Measurements from ENCODE around the gene NCR3LG1. TPM values are rescaled to one million over a fixed set of nuclear protein-coding genes. Genes with fewer than 3 reads are reported as not detected.

NCR3LG1 gene
- total RNA-seq, 2 experiments from 2014 or later = 7.7 to 23.0 TPM

DNA sequence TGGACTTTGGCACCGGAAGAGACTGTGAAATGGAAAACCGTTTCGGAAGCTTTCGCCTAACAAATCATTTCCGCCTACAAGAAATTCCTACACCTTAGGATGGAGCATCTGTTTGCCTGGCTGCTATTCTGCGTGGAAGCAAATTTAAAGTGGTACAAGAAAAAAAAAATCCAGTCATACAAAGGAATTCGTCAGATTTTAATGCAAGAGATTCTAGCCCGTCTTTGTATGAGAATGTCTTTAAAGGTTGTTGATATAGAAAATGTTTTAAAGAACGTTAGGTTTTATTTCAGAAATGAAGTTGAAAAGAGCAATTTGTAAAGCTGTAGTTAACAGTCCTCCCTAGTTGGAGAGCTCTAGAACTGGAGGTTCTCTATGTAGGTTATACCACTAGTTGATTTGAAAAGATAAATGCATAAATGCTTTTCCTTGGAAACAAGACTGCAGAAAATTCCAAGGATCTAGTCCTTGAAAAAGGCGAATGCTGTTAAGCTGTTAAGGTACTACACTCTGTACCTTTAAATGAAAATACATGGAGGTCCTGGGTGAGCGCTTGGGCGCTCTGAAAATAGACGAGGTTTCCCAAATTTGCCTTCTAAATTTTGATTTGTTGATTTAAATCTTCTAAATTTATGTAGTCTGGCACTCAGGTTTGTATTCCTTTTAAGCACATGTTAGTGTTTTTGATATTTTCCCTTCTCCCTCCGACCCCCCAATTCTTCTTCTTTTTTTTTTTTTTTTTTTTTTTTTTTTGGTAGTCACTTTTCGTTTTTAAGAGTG is 2.4 kb downstream of the NCR3LG1 start:
- TF ChIP-seq, protein P1, sequence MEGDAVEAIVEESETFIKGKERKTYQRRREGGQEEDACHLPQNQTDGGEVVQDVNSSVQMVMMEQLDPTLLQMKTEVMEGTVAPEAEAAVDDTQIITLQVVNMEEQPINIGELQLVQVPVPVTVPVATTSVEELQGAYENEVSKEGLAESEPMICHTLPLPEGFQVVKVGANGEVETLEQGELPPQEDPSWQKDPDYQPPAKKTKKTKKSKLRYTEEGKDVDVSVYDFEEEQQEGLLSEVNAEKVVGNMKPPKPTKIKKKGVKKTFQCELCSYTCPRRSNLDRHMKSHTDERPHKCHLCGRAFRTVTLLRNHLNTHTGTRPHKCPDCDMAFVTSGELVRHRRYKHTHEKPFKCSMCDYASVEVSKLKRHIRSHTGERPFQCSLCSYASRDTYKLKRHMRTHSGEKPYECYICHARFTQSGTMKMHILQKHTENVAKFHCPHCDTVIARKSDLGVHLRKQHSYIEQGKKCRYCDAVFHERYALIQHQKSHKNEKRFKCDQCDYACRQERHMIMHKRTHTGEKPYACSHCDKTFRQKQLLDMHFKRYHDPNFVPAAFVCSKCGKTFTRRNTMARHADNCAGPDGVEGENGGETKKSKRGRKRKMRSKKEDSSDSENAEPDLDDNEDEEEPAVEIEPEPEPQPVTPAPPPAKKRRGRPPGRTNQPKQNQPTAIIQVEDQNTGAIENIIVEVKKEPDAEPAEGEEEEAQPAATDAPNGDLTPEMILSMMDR (conservative IDR thresholded peaks at IDR 0.05; ENCODE audit: low read length) = no peak
- TF ChIP-seq EZH2phosphoT487 (IDR thresholded peaks at IDR 0.05; ENCODE audit: borderline replicate concordance, low read depth, low read length) = no peak
- H4K20me1 ChIP-seq (ENCODE audit: insufficient read depth, low read length) = no peaks in the 10 kb centered on the region
- peaks cover 22% of the 10 kb centered on the region for H3K79me2 ChIP-seq (ENCODE audit: insufficient read depth, low read depth, low read length)
- H3K4me2 ChIP-seq (ENCODE audit: low read length) = peak overlapping the region; percentile 95
- no peak for DNase-seq (ENCODE audit: low spot score)
- intact Hi-C loops (cut with micrococcal nuclease; ENCODE audit: unreplicated experiment) = loop anchor here (1.0 to 2.0 kb wide), 4 partner anchors 77 to 277 kb away; partner anchors contain the start of genes NUCB2 and RPS13
- H3K9me3 ChIP-seq (ENCODE audit: low read length) = peaks cover 5% of the 10 kb centered on the region; the same call in 1 of the 2 replicates
- CTCF ChIA-PET (ENCODE audit: unreplicated experiment) = interaction anchor here (0.7 to 1.0 kb wide), 2 partner anchors 27 to 174 kb away, joined by 3 read pairs; no protein-coding TSS in a partner anchor
- peaks cover 26% of the 10 kb centered on the region for H3K4me1 ChIP-seq (ENCODE audit: insufficient read depth, low read length, poor library complexity, severe bottlenecking)
- H3K9me2 ChIP-seq (ENCODE audit: insufficient read depth, low read length) = no peaks in the 10 kb centered on the region
- POLR2A ChIA-PET = interaction anchor here (0.5 to 1.6 kb wide), 6 partner anchors 12 to 276 kb away, joined by 3 to 5 read pairs (median 4); partner anchors contain the start of gene NUCB2
- BruUV-seq (replicated peaks) = no TSS peak
- H3K4me3 ChIP-seq (ENCODE audit: low read depth, low read length, poor library complexity, severe bottlenecking) = peak overlapping the region; percentile 70
- H3K27ac ChIP-seq (ENCODE audit: low read depth, low read length, poor library complexity, severe bottlenecking) = peak overlapping the region; percentile 72
- H3K36me3 ChIP-seq (ENCODE audit: insufficient read depth, low read length) = peaks cover 23% of the 10 kb centered on the region
- peak overlapping the region; percentile 61 for H2AFZ ChIP-seq (ENCODE audit: low read length)

DNA sequence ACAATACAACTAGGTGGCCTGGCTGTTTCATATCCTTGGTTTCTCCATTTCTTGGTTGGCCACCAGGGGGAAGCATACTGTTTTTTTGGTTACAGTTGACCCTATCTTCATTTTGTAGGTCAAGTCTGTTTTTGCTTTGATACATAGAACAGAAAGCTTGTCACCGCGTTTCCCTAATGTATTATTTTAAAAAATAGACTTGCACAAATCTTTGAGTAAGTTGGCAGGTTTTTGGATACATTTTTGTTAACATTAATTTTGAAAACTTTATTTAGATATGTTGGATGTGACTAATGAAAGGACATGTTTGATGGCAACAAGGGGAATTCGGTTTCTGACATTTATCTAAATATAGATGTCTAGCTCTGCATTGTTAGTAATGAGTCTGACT is 3.0 kb downstream of the NCR3LG1 start:
- BruUV-seq (replicated peaks) = no TSS peak
- ChIA-PET POLR2A (interaction anchor here (0.5 to 1.6 kb wide), 5 partner anchors 11 to 147 kb away, joined by 3 to 5 read pairs (median 3); partner anchors contain the start of gene NUCB2), CTCF (ENCODE audit: unreplicated experiment) (interaction anchor here (1.0 kb wide), 1 partner anchor 173 kb away, joined by 3 read pairs; no protein-coding TSS in a partner anchor)
- no peak overlapping the region for H3K27ac ChIP-seq (ENCODE audit: low read depth, low read length, poor library complexity, severe bottlenecking)
- intact Hi-C loops (cut with micrococcal nuclease; ENCODE audit: unreplicated experiment) = loop anchor here (1.0 kb wide), 2 partner anchors 150 to 174 kb away; no protein-coding TSS in a partner anchor
- peak overlapping the region; percentile 95 for H3K4me2 ChIP-seq (ENCODE audit: low read length)
- peaks cover 26% of the 10 kb centered on the region for H3K4me1 ChIP-seq (ENCODE audit: insufficient read depth, low read length, poor library complexity, severe bottlenecking)
- peaks cover 5% of the 10 kb centered on the region; the same call in 1 of the 2 replicates for H3K9me3 ChIP-seq (ENCODE audit: low read length)
- no peaks in the 10 kb centered on the region for H3K9me2 ChIP-seq (ENCODE audit: insufficient read depth, low read length)
- H3K4me3 ChIP-seq (ENCODE audit: low read depth, low read length, poor library complexity, severe bottlenecking) = peak overlapping the region; percentile 70
- H4K20me1 ChIP-seq (ENCODE audit: insufficient read depth, low read length) = no peaks in the 10 kb centered on the region
- DNase-seq (ENCODE audit: low spot score) = peak; percentile 86
- H3K79me2 ChIP-seq (ENCODE audit: insufficient read depth, low read depth, low read length) = peaks cover 22% of the 10 kb centered on the region
- H3K36me3 ChIP-seq (ENCODE audit: insufficient read depth, low read length) = peaks cover 28% of the 10 kb centered on the region
- TF ChIP-seq, protein P1 (conservative IDR thresholded peaks at IDR 0.05; ENCODE audit: low read length) = peak; percentile 90
- no peak for TF ChIP-seq EZH2phosphoT487 (IDR thresholded peaks at IDR 0.05; ENCODE audit: borderline replicate concordance, low read depth, low read length)
- H2AFZ ChIP-seq (ENCODE audit: low read length) = peak overlapping the region; percentile 61; the same call in 1 of the 2 replicates
